ENCODE data around the gene CLCA4.

- TF ChIP-seq RCOR1 (IDR thresholded peaks at IDR 0.05; ENCODE audit: borderline replicate concordance in 1 of 2, low read depth in 2 of 2, low read length in 2 of 2) (no peak), ZBTB7A (IDR thresholded peaks at IDR 0.05; ENCODE audit: borderline replicate concordance, control insufficient read depth, low read depth, low read length) (no peak), BACH1 (tag; IDR thresholded peaks at IDR 0.05) (no peak), STAT6 (CRISPR knock-in tag; IDR thresholded peaks at IDR 0.05) (no peak), CTCF (IDR thresholded peaks at IDR 0.05 in 2 of 3, conservative IDR thresholded peaks at IDR 0.05 in 1 of 3; ENCODE audit: insufficient read depth in 2 of 3, low read depth in 1 of 3, low read length in 3 of 3) (no peak), RB1 (IDR thresholded peaks at IDR 0.05; ENCODE audit: low read depth) (no peak)
Observed at GRCh38 chr1:86596224-86596623, 49.3 kb downstream of the CLCA4 start.

All from K562 (cell line).